ENCODE data around the gene FRG2. TPM values are rescaled to one million over a fixed set of nuclear protein-coding genes. Genes with fewer than 3 reads are reported as not detected.
"Not testable (repeated sequence)": the region's sequence is repeated elsewhere in the genome, so short reads cannot be mapped to it uniquely, and the experiment has no call there.

Gene FRG2
- total RNA-seq, 1 experiment from 2014 or later: not detected

DNA sequence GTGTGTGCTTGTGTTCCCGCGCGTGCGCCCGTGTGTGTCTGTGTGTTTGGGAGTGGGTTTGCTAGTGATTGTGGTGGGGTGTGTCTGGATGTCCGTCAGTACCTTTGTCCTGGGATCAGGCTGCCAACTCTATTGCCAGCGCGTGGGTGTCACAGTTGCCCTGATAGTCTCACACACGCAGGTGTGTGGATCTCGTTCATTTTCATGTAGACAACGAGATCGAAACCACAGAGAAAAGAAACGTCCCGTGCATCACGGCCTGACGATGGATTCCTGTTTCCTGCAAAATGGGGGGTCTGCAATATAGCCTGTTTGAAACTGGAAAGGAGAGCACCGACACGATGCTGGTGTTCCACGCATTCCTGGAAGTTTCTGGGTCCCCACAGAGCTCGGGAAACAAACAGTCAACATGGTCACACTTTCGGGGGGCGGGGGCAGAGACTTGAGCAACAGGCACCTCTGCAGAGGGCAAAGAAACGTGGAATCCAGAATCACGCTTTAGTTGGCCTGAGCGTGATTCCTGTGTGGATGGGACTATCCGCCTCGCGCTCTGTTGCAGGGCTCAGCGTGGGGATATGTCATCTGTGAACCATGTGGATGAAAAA, 7.1 kb downstream of the FRG2 start:
- H3K36me3 ChIP-seq (replicated peaks; ENCODE audit: control insufficient read depth, insufficient read depth, low read length); H3K4me3 ChIP-seq (ENCODE audit: insufficient read depth, low read depth, low read length): not testable (repeated sequence)
- H3K27me3 ChIP-seq (ENCODE audit: control insufficient read depth, insufficient read depth, low read length): peaks cover 79% of the 10 kb centered on the region
- peak; percentile 9 for DNase-seq

GRCh38 chr4:190019023-190019858, 7.8 kb downstream of the FRG2 start:
- Histone ChIP-seq H3K27me3 (ENCODE audit: control insufficient read depth, insufficient read depth, low read length) (peaks cover 84% of the 10 kb centered on the region), H3K36me3 (replicated peaks; ENCODE audit: control insufficient read depth, insufficient read depth, low read length) (no peaks in the 10 kb centered on the region), H3K4me3 (ENCODE audit: insufficient read depth, low read depth, low read length) (peak overlapping the region; percentile 12; the same call in 1 of the 2 replicates)
- peak; percentile 73 for DNase-seq

DNA sequence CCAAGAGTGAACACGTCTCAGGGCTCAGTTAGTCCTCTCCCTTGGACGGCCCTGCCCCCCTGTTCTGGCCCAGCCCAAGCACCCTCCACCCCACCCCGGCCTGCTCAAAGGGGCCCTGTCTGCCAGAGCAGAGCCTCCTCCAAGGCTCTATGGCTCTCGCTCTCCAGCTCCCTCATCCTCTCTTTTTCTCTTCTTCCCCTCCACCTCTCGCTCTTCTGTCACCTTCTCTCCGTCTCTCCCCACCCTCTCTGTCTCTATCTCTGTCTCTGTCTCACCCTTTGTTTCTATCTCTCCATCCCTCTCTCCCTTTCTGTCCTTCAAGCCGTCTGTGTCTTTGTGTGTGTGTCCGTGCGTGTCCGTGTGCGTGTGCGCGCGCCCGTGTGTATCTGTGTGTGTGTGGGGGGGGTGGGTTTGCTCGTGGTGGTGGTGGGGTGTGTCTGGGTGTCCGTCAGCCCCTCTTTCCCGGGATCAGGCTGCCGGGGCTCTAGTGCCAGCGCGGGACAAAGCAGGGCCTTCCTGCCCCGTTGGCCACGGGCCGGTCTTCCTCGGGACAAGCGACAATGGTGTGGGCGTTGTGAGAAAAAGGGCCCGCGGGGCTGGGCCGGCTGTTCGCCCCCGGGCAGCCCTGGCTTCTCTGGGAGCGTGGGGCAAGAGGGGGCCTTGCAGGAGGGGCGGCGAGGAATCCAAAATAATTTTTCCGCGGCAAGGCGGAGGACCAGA, 8.7 kb downstream of the FRG2 start:
- peaks cover 86% of the 10 kb centered on the region for H3K27me3 ChIP-seq (ENCODE audit: control insufficient read depth, insufficient read depth, low read length)
- H3K4me3 ChIP-seq (ENCODE audit: insufficient read depth, low read depth, low read length): no peak overlapping the region
- peak; percentile 58 for DNase-seq
- no peaks in the 10 kb centered on the region for H3K36me3 ChIP-seq (replicated peaks; ENCODE audit: control insufficient read depth, insufficient read depth, low read length)

- H3K4me3 ChIP-seq (ENCODE audit: insufficient read depth, low read depth, low read length): peak overlapping the region; percentile 19; the same call in 1 of the 2 replicates
Measured at GRCh38 chr4:190017357-190018200, 9.5 kb downstream of the FRG2 start.

GRCh38 chr4:190016369-190017289, 10.4 kb downstream of the FRG2 start:
- DNase-seq: peak; percentile 28
- H3K36me3 ChIP-seq (replicated peaks; ENCODE audit: control insufficient read depth, insufficient read depth, low read length): no peaks in the 10 kb centered on the region
- peaks cover 90% of the 10 kb centered on the region for H3K27me3 ChIP-seq (ENCODE audit: control insufficient read depth, insufficient read depth, low read length)
- no peak overlapping the region for H3K4me3 ChIP-seq (ENCODE audit: insufficient read depth, low read depth, low read length)

More at GRCh38 chr4:190017357-190018200, 9.5 kb downstream of the FRG2 start:
- DNase-seq: peak; percentile 69
- Histone ChIP-seq H3K27me3 (ENCODE audit: control insufficient read depth, insufficient read depth, low read length) (peaks cover 85% of the 10 kb centered on the region), H3K36me3 (replicated peaks; ENCODE audit: control insufficient read depth, insufficient read depth, low read length) (no peaks in the 10 kb centered on the region)

DNA sequence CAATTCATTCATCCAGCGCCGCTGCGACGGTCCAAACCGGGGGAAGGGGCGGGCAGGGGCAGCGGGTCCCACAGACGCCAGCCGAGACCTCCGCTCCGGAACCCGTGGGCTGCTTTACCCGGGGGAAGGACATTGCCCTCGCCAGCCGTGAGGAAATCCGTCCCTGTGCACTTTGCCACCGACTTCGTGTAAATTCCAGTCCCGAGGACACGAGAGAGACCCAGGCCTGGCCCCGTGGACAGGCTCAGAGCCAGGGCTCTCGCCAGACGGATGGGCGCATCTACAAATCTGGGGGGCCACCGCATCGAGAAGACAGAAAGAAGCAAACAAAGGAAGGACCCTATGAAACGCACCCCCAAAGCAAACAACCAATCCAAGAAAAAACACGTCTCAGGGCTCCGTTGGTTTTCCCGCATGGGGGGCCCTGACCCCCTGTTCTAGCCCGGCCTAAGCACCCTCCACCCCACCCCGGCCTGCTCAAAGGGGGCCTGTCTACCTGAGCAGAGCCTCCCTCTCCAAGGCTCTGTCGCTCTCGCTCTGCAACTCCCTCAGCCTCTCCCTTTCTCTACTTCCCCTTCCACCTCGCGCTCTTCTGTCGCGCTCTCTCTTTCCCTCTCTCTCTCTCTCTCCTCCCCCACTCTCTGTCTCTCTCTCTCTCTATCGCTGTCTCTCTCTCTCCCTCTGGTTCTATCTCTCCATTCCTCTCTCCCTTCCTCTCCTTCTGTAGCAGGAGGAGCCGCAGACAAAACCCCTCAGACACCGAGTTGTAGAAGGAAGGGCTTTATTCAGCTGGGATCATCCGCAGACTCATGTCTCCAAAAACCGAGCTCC, 11.3 kb downstream of the FRG2 start:
- Histone ChIP-seq H3K36me3 (replicated peaks; ENCODE audit: control insufficient read depth, insufficient read depth, low read length) (no peaks in the 10 kb centered on the region), H3K27me3 (ENCODE audit: control insufficient read depth, insufficient read depth, low read length) (peaks cover 82% of the 10 kb centered on the region), H3K4me3 (ENCODE audit: insufficient read depth, low read depth, low read length) (peak overlapping the region; percentile 43)
- DNase-seq: peak; percentile 62

DNA sequence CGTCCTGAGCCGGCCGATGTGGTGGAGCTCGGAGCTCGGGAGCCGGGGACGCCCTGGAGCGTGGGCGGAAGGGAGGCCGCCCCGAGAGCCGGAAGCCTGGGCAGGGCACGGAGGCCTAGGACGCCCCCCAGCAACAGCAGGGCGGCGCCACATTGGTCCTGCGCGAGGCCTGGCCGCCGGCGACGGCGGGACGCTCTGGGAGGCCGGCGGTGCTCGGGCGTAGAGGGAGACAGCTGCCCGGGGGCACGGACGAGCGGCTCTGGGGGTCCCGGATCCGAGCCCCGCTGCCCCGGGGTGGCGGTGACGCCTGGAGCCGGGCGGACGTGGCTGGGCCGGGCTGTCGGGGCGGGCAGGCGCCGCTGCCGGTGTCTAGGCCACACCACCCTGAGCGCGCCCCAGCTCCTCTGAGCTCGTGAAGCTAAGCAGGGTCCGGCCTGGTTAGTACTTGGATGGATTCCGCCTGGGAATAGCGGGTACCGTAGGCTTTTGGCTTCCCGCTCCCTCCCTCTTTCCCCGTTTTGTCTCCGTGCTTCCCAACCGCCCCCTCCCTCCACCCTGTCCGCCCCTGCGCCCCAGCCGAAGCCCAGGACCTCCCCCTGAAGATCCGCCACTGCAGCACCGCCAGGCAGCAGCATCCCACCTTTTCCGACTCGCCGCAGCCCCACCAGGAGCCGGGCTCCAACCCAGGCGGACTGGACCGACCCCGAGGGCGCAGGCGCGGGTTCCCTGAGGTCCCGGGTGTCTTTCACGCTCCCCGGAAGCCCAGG, 12.1 kb downstream of the FRG2 start:
- Histone ChIP-seq H3K4me3 (ENCODE audit: insufficient read depth, low read depth, low read length) (peak overlapping the region; percentile 43), H3K36me3 (replicated peaks; ENCODE audit: control insufficient read depth, insufficient read depth, low read length) (no peaks in the 10 kb centered on the region), H3K27me3 (ENCODE audit: control insufficient read depth, insufficient read depth, low read length) (peaks cover 74% of the 10 kb centered on the region)
- DNase-seq: peak; percentile 82

GRCh38 chr4:189989941-189990340, 37.1 kb downstream of the FRG2 start:
- not testable (repeated sequence) for H3K27me3 ChIP-seq (ENCODE audit: control insufficient read depth, insufficient read depth, low read length); DNase-seq; H3K36me3 ChIP-seq (replicated peaks; ENCODE audit: control insufficient read depth, insufficient read depth, low read length); H3K4me3 ChIP-seq (ENCODE audit: insufficient read depth, low read depth, low read length)

GRCh38 chr4:189988877-189989431, 38.1 kb downstream of the FRG2 start:
- DNase-seq: peak; percentile 27

DNA sequence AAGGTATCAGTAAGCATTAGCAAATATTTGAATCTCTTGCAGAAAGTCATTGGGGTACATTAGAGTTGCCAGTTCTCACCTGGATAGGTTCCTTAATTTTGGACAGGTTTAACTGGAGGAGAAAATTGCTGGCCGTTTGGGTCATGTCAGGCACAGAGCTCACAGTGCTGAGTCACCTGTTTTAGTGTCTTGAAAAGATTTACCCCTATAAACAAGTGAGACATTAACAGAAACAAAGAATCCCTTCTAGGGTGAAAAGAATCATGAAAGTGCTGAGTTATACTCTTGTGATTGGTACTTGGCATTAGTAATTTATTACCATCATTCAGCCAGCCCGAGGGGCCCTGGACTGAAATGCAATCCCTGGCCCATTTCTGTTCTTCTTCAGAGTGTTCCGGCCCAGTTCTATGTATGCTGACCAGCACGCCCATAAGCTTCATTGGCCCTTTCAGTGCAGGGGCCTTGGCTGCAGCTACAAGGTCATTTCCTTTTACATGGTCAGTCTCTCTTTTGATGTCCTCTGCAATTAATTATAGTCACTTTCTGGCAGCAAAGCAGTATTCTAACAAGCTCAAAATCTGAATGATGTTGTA, 41.3 kb downstream of the FRG2 start:
- H3K27me3 ChIP-seq (ENCODE audit: control insufficient read depth, insufficient read depth, low read length); H3K4me3 ChIP-seq (ENCODE audit: insufficient read depth, low read depth, low read length); H3K36me3 ChIP-seq (replicated peaks; ENCODE audit: control insufficient read depth, insufficient read depth, low read length); DNase-seq: not testable (repeated sequence)

More at GRCh38 chr4:189988877-189989431, 38.1 kb downstream of the FRG2 start:
- no peaks in the 10 kb centered on the region for H3K27me3 ChIP-seq (ENCODE audit: control insufficient read depth, insufficient read depth, low read length)
- H3K4me3 ChIP-seq (ENCODE audit: insufficient read depth, low read depth, low read length): no peak overlapping the region
- H3K36me3 ChIP-seq (replicated peaks; ENCODE audit: control insufficient read depth, insufficient read depth, low read length): no peaks in the 10 kb centered on the region

GRCh38 chr4:189984661-189985060, 42.4 kb downstream of the FRG2 start:
- not testable (repeated sequence) for H3K36me3 ChIP-seq (replicated peaks; ENCODE audit: control insufficient read depth, insufficient read depth, low read length); DNase-seq; H3K27me3 ChIP-seq (ENCODE audit: control insufficient read depth, insufficient read depth, low read length); H3K4me3 ChIP-seq (ENCODE audit: insufficient read depth, low read depth, low read length)

Measured in H7 (cell line).